LNCaP clone FGC (cell line): ENCODE data around the gene ARHGAP20.

Source experiments
- DNase-seq: peaks from one replicate; pipeline ENCODE4 v3.0.0-alpha.2; 2011; ENCODE audit warnings: low read depth
- H3K4me3 ChIP-seq: 2 replicates; pipeline ENCODE4 v1.5.1; 2011; ENCODE audit warnings: mild to moderate bottlenecking, low read depth, low read length, control low read depth
- CTCF ChIP-seq: IDR thresholded peaks from 2 replicates; pipeline ENCODE4 v1.5.1; 2012; ENCODE audit warnings: mild to moderate bottlenecking; ENCODE audit not compliant: control insufficient read depth, insufficient read depth; ENCODE audit errors: extremely low read depth

ARHGAP20 gene

DNA sequence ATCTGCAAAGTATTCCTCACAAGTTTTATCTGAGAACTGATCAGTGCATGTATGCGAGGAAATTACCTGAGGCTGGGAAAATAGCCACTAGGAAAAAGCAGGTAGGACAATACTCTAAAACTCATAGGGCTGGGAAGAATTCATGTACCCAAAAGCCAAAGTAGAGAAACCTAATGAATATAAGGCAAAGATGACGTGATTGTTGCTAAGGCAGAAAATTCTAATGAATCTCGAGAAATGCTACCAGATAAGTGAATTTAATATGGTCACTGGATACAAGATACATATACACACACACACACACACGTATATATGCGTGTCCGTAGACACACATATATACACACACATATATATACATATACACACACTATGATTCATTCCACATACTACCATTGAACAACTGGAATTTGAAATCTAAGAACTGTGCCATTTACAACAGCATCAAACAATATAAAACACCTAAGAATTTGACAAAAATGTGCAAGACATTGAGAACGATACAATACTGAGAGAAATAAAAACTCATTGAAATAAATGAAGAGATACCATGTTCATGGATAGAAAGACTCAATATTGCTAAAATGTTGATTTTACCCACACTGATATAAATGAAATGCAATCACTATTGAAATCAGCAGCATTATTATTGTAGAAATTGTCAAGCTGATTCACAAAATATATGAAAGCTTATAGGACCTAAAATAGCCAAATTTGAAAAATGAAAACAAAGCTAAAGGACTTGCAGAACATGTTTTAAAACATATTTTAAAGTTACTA is 46.4 kb downstream of the ARHGAP20 start:
- no peak for TF ChIP-seq CTCF
- no peak for DNase-seq

GRCh38 chr11:110655967-110656366 is 56.3 kb downstream of the ARHGAP20 start:
- DNase-seq: no peak
- no peak overlapping the region for H3K4me3 ChIP-seq
- no peak for TF ChIP-seq CTCF

More for the DNA sequence above, 46.4 kb downstream of the ARHGAP20 start:
- no peak overlapping the region for H3K4me3 ChIP-seq

- H3K4me3 ChIP-seq: no peak overlapping the region
- TF ChIP-seq CTCF: no peak
- DNase-seq: no peak
These were observed 57.8 kb downstream of the ARHGAP20 start for GRCh38 chr11:110654456-110654855.

DNA sequence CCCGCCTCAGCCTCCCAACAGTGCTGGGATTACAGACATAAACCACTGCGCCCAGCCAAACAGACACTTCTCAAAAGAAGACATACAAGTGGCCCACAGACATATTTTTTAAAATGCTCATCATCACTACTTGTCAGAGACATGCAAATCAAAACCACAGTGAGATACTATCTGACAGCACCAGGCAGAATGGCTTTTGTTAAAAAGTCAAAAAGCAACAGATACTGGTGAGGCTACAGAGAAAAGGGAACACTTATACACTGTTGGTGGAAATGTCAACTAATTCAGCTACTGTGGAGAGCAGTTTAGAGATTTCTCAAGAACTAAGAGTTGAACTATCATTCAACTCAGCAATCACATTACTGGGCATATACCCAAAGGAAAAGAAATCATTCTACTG is 67.0 kb downstream of the ARHGAP20 start:
- no peak for TF ChIP-seq CTCF
- no peak for DNase-seq
- H3K4me3 ChIP-seq: no peak overlapping the region

DNA sequence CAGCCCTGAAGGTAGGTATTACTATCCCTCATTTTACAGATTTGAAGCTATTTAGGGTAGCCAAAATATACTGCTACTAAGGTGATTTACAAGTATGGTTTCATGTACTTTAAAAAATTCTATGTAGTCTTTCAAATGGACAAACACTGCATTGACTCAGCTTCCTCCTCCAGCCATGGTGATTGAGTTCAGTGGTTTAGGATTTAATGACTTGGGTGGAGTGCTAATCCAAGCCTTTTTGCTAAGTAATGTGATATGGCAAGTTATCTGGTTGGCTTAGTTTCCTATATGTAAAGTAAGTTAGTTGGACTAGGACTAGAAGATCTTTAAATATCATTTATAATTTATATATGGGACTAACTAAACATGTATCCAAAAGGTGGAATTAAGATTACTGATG is 77.9 kb downstream of the ARHGAP20 start:
- DNase-seq: no peak
- no peak for TF ChIP-seq CTCF
- H3K4me3 ChIP-seq: no peak overlapping the region

GRCh38 chr11:110631551-110631950 is 80.7 kb downstream of the ARHGAP20 start:
- TF ChIP-seq CTCF: no peak
- no peak overlapping the region for H3K4me3 ChIP-seq
- DNase-seq: no peak

GRCh38 chr11:110629594-110629993 is 82.6 kb downstream of the ARHGAP20 start:
- no peak overlapping the region for H3K4me3 ChIP-seq
- DNase-seq: no peak
- no peak for TF ChIP-seq CTCF
